GM13976 (cell line): Measurements from ENCODE around the gene KLHL13.
A peak's percentile ranks its signal among the peaks of the same experiment; 100 is the strongest.

Source experiments
- DNase-seq: peaks from one replicate; pipeline ENCODE4 v3.0.0; 2012; ENCODE audit warnings: low spot score
- in situ Hi-C: fragments of 300-500 bp; cut with MboI; formaldehyde crosslinking; loops from one replicate; pipeline ENCODE4 v1.12.0; 2022; ENCODE audit warnings: low sequenced_read_pairs, mixed read lengths, inconsistent platforms; ENCODE audit not compliant: unreplicated experiment
- TF ChIP-seq, protein P1 (sequence below): IDR thresholded peaks from 2 replicates; pipeline ENCODE4 v1.5.1; 2012; ENCODE audit warnings: borderline replicate concordance, mild to moderate bottlenecking; ENCODE audit not compliant: insufficient read depth; ENCODE audit errors: extremely low read depth, missing control alignments, control extremely low read depth

The KLHL13 gene

DNA sequence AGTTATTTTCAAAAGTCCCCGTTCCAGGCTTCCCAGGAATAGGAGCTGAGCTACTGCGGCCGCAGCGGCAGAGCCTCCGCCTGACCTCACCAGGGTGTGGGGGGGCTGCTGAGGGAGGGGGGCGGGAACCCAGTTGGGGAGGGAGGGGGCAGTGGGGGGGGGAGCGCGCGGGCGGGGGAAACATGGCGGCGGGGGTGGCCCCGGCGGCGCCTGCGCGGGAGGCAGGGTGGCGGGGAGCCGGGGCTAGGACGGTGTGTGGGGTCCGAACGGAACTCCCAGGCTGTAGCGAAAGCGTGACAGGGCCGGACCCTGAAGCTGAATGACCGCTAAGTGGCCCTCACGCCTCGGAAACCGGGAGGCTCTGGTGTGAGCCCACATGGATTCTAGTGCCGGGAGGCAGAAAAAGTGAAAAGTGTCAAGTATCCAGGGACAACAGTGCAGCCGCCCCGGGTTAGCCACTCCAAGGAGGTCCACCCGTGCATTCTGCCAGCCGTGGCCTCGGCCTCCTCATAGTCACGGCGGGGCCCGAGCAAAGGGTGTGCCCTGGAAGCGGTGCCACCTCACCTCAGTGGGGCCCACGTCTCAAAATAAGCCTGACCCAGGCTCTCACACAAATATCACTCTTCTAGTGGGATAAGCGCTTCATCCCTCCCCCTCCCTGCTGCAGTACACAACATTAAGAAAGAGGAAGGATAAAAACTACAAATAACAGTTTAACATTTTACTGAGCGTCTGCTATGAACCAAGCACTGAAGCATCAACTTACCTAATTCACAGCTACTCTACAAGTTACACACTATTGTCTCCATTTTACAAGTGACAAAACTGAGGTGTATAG lies at the start of gene KLHL13:
Gene KLHL13, minus strand, starts transcription at position 98 of the 838 bp plus-strand sequence. CDS start 88,337 bp downstream, outside the sequence.
- in situ Hi-C loops, result no loop called here
- peak; percentile 63 for DNase-seq

GRCh38 chrX:118164138-118164537 lies 47.5 kb upstream of the KLHL13 start:
- no peak for DNase-seq
- in situ Hi-C loops, result no loop called here

More for the DNA sequence above, at the start of gene KLHL13:
- TF ChIP-seq, protein P1, sequence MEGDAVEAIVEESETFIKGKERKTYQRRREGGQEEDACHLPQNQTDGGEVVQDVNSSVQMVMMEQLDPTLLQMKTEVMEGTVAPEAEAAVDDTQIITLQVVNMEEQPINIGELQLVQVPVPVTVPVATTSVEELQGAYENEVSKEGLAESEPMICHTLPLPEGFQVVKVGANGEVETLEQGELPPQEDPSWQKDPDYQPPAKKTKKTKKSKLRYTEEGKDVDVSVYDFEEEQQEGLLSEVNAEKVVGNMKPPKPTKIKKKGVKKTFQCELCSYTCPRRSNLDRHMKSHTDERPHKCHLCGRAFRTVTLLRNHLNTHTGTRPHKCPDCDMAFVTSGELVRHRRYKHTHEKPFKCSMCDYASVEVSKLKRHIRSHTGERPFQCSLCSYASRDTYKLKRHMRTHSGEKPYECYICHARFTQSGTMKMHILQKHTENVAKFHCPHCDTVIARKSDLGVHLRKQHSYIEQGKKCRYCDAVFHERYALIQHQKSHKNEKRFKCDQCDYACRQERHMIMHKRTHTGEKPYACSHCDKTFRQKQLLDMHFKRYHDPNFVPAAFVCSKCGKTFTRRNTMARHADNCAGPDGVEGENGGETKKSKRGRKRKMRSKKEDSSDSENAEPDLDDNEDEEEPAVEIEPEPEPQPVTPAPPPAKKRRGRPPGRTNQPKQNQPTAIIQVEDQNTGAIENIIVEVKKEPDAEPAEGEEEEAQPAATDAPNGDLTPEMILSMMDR, result no peak

DNA sequence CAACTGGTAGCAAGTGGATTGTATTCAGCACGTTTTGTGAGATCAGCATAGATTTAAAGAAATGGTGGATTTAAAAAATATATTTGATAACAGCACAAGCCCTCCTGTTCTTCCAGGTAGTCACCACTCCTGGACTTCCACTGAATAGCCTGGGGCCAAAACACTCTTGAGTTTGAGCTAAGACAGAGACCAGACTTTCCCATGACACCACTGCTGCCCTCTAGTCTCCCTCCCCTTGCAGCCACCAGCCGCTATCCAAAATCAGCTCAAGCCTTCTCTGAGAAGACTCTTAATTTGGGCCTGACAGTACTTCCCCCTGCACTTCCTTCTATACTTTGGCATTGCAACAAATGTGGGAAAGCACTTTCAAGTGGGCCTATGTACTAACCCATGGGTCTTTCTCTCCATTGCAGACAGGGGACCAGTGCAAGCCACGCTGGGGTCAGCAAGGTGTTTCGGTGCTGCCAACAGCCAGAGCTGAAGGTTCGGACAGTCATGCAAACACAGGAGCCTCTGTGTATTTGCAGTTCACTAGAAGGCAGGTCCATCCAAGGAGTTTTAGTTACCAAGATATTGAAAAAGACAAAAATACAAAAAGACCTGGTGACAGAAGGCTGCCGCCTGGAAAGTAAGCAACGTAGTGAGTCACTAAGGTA lies 40.5 kb upstream of the KLHL13 start:
- TF ChIP-seq, protein P1, result no peak
- no peak for DNase-seq
- in situ Hi-C loops, result no loop called here

More at GRCh38 chrX:118164138-118164537, 47.5 kb upstream of the KLHL13 start:
- TF ChIP-seq, protein P1, result no peak

DNA sequence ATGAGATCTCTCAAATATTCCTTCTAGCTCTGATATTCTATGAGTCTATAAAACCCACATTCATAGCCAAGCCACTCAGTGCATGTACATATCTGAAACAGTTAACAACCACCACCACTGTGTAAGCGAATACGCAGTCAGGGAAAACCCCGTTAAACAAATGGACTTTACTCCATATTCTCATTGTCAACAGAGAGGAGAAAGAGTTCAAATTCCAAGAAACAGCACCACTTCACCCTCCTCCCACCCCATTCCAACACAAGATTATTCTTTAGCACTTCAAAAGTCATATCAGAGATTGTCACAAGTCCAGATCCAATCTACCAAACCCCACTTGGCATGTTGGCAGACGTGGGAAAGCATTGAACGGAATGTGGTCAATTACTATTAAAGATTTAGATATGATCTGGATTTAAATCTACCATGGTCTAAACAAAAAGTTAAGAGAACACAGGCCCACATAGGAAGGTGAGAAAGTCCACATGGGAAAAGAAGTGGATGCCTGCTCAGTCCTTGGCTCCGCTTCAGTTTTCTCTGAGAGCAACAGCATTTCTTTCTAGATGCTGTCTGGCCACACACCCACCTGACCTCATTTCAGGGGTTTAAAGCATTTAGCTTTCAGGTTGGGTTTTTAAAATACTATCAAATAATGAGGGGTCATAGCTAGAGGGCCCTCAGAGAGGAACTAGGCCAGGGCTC lies 39.8 kb upstream of the KLHL13 start:
- in situ Hi-C loops, result no loop called here
- DNase-seq, result no peak
- TF ChIP-seq, protein P1, result no peak

DNA sequence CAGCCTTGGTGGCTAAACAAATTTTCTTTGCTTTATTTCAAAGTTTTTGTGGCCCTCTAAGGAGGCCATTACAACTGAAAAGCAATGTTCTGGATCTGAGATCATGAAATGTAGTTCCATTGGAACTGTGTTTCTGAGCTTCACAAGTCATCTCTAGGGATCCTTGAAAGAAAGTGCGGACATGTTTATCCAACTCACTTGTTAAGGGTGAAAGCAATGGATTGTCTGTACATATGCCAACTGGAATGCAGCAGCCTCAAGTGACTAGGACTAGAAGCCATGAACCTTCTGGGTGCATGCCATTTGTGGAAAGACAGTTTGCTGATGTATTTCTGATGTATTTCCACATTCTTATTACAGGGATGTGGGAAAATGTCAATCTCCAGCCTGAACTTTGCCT lies 36.7 kb upstream of the KLHL13 start:
- no peak for DNase-seq
- in situ Hi-C loops, result no loop called here
- TF ChIP-seq, protein P1, result no peak

DNA sequence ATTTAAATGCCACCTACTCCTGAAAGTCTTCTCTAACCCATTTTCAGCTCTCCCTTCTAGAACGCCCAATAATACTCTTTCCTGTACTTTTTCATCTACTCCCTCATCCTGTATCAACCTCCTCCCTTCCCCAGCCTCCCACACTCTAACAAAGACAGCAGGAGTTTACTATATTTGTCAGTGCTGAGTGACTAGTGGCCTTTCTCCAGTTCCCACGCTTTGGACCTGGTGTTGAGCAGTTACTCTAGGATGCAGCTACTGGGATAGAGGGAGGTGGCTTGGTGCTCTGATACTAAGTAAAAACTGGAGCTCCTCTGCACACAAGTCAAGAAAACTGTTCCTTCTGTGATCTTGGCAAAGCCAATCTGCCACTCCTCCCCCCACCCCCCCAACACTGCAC lies 36.1 kb upstream of the KLHL13 start:
- in situ Hi-C loops, result no loop called here
- TF ChIP-seq, protein P1, result no peak
- DNase-seq, result no peak
